T-helper 22 cell (primary cell): ENCODE results near the gene TEDC1.

Experiments used
- DNase-seq: peaks from one replicate; pipeline ENCODE4 v3.0.0-alpha.2; 2020; ENCODE audit warnings: low read depth

Gene TEDC1, protein sequence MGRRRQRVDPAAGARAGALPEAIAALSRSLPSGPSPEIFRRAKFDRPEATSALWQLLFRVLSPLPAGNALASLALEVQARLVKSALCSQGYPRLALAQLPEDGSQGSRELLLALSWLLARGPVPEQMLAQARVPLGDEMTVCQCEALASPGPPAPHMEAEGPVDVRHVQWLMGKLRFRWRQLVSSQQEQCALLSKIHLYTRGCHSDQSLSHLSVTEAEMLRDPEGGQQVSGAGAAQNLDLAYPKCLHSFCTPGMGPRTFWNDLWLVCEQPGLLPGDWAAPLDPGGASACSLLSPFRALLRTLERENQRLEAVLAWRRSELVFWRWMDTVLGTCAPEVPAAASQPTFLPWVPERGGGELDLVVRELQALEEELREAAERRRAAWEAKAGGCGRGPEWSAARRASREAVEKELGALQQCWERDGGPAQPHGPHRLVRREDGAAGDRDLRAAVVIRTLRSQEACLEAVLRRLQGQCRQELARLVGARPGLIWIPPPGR

GRCh38 chr14:105490572-105491365 lies at the start of gene TEDC1:
TSS of gene TEDC1 (plus strand) at chr14:105491246. CDS start at chr14:105491376, 130 bp downstream.
- DNase-seq: peak; percentile 100

GRCh38 chr14:105442125-105442524 lies 48.9 kb upstream of the TEDC1 start:
- no peak for DNase-seq

- no peak for DNase-seq
Observed at GRCh38 chr14:105442834-105443233, 48.2 kb upstream of the TEDC1 start.

GRCh38 chr14:105444859-105445258 lies 46.2 kb upstream of the TEDC1 start:
- no peak for DNase-seq

- no peak for DNase-seq
Observed at GRCh38 chr14:105445290-105445689, 45.8 kb upstream of the TEDC1 start.

DNA sequence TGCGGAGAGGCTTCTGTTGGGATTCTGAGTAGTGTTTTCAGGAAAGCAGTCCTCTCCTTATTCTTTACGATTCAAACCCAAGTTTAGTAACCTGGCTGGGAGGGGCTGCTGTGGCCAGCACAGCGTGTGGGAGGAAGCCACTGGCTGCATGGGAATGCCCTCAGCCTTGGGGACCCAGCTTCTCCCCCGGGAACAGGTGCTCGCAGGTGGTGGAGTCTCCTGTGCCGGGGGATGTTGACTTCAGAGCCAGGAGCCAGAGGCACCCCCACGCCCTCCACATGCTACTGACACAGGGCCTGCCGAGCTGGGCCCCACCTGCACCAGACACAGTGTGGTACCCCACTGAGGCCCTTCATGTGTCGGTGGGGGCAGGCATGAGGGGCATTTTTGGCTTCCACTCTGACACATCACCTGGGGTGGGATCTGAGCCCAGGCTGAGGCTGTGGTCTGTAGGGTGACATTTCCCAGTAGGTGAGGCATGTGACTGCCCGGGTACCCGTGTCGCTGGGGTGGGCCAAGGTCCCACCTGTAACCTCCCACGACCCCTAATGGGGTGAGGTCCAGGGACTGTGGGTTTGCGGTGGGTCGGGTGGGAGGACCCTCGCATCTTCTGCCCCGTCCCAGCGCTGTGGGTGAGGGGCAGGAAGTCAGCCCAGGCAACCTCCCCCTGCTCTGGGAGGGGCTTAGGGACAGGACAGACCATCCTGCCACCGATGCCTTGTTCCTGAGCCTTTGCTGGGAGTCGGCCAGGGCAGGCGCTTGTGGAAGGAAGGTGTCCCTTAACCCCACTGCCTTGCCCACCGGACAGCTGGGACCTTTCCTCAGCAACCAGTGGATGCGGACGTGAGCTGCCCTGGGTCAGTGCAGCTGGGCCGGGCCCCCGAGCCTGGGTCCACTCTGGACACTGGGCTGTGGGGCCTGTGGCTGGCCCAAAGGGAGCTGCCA lies 44.9 kb upstream of the TEDC1 start:
- DNase-seq: no peak

GRCh38 chr14:105446971-105447370 lies 44.1 kb upstream of the TEDC1 start:
- no peak for DNase-seq

- no peak for DNase-seq
Observed at GRCh38 chr14:105447651-105448640, 43.1 kb upstream of the TEDC1 start.

GRCh38 chr14:105448706-105449111 lies 42.3 kb upstream of the TEDC1 start:
- peak; percentile 36 for DNase-seq

GRCh38 chr14:105449276-105450122 lies 41.5 kb upstream of the TEDC1 start:
- DNase-seq: no peak

DNA sequence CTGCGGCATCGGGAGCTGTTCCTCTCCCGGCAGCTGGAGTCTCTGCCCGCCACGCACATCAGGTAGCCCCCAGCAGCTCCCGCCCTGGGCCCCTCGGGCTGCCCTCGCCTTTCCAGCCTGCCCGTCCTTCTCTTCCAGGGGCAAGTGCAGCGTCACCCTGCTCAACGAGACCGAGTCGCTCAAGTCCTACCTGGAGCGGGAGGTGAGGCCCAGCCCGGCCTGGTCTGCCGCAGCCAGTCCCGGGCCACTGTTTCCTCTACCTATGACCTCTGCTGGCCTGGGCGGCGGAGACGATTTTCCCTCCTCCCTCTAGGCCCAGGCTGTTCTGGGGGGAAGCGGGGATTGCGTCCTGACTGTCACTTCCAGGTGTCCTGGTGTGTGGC lies 40.9 kb upstream of the TEDC1 start:
- DNase-seq: no peak

- DNase-seq: no peak
Observed at GRCh38 chr14:105450864-105451720, 40.0 kb upstream of the TEDC1 start.

- DNase-seq: no peak
Observed at GRCh38 chr14:105452963-105453362, 38.1 kb upstream of the TEDC1 start.

DNA sequence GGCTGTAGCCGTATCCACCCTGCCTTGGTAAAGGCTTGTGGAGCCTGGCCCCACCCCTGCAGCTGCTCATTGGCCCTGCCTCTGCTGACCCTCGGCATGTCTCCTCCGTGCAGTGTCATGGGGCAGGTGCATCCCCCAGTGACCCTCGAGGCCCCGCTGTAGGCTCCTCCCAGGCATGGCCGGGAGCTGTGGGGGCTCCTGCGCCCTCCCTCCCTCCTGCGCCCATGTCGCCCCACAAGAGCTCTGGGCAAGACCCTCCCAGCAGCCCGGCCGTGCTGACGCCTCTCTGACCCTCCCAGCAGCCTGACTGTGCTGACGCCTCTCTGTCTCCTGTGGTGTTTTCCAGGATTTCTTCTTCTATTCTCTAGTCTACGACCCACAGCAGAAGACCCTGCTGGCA lies 37.2 kb upstream of the TEDC1 start:
- DNase-seq: no peak

DNA sequence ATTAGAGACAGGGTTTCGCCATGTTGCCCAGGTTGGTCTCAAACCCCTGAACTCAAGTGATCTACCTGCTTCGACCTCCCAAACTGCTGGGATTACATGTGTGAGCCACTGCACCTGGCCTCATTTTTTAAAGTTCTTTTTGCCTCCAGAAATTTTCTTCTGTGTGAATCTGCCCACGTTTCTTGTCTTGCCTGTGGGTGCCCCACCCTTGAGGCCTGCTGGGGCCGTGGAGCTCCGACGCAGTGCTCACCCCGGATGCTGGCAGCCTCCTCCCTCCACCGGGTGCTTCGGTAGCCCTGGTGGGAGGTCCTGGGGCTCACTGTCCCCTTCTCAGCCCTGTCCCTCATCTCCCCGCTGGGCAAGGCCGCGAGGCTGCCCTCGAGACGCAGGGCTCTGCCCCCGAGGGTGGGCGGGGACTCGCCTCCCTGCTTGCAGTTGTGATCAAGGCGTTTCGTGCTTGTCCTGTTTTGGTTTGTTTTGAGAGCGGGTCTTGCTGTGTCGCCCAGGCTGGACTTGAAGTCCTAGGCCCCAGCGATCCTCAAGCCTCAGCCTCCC lies 35.9 kb upstream of the TEDC1 start:
- no peak for DNase-seq

GRCh38 chr14:105455766-105456660 lies 35.0 kb upstream of the TEDC1 start:
- DNase-seq: no peak
